Endothelial cell of umbilical vein (primary cell): ENCODE measurements around the gene SLC34A2.

Experiments
- EZH2 ChIP-seq: IDR thresholded peaks from 2 replicates; pipeline ENCODE4 v1.6.1; 2012; ENCODE audit warnings: borderline replicate concordance, low read depth, mild to moderate bottlenecking, moderate library complexity, low read length, inconsistent platforms; ENCODE audit not compliant: severe bottlenecking
- MYC ChIP-seq: IDR thresholded peaks from one replicate; pipeline ENCODE4 v1.6.1; 2011; ENCODE audit warnings: mild to moderate bottlenecking, low read depth, low read length
- POLR2A ChIP-seq: IDR thresholded peaks from 2 replicates; pipeline ENCODE4 v1.6.1; 2012; ENCODE audit warnings: low read depth, mild to moderate bottlenecking, control low read depth, low read length
- POLR2AphosphoS5 ChIP-seq: IDR thresholded peaks from 2 replicates; pipeline ENCODE4 v1.6.1; 2012; ENCODE audit warnings: low read depth, mild to moderate bottlenecking, control low read depth, low read length, moderate library complexity; ENCODE audit not compliant: insufficient read depth
- TF ChIP-seq, protein P1 (sequence below), 2 donors: IDR thresholded peaks; 1 replicate in 1 of 2; 2 replicates in 1 of 2; pipeline ENCODE4 v1.5.1; 2011; ENCODE audit warnings: low read length in 2 of 2, mild to moderate bottlenecking in 2 of 2, moderate library complexity in 2 of 2, control low read depth in 1 of 2, inconsistent platforms in 1 of 2, low read depth in 1 of 2; ENCODE audit not compliant: insufficient read depth in 1 of 2; ENCODE audit errors: extremely low read depth in 1 of 2
- TF ChIP-seq, protein P2 (sequence below): IDR thresholded peaks from 2 replicates; pipeline ENCODE4 v1.6.1; 2011; ENCODE audit not compliant: insufficient read depth, insufficient read length

DNA sequence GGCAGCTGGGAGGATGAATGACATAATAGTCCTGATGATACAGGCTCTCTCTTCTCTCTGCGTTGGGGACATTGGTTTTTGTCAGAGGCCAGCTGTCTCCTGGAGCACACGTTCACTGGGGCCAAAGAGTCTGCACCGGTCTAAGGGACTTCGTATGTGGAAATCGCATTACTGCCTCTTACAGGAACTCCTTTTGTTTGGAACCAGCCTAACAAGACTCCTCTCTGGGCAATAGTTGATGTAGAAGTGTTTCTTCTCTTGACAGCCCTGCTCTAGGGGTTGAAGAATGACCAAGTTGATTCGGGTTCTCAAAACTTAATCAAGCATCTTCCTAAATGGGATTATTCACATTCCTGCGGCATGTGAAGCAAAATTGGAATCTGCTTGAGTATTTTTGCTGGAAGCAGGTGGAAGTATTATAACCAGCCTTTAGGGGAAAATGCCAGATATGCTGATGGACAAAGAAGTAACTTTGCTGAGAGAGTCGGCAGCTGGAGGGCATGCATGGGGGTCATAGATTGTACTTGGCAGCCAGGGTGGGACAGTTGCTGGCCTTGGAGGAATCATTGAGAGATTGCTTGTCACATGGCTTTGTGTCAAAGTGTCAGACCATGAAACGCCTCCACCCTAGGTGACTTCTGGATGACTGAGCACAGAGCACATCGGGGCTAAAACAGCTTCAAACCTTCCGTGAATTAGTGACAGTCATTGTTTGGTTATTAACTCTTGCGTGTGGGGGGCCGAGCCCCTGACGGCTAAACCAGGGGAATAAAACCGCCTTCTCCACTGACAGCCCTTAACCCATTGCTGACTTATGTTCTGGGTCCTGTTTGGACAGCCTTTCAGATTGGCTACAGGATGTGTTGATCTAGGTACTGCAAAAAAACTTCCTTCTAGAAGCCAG lies 34.4 kb upstream of the SLC34A2 start:
- TF ChIP-seq, protein P1, sequence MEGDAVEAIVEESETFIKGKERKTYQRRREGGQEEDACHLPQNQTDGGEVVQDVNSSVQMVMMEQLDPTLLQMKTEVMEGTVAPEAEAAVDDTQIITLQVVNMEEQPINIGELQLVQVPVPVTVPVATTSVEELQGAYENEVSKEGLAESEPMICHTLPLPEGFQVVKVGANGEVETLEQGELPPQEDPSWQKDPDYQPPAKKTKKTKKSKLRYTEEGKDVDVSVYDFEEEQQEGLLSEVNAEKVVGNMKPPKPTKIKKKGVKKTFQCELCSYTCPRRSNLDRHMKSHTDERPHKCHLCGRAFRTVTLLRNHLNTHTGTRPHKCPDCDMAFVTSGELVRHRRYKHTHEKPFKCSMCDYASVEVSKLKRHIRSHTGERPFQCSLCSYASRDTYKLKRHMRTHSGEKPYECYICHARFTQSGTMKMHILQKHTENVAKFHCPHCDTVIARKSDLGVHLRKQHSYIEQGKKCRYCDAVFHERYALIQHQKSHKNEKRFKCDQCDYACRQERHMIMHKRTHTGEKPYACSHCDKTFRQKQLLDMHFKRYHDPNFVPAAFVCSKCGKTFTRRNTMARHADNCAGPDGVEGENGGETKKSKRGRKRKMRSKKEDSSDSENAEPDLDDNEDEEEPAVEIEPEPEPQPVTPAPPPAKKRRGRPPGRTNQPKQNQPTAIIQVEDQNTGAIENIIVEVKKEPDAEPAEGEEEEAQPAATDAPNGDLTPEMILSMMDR (IDR thresholded peaks at IDR 0.05; ENCODE audit: extremely low read depth in 1 of 2, insufficient read depth in 1 of 2, low read depth in 1 of 2, low read length in 2 of 2) = no peak
- no peak for TF ChIP-seq POLR2A
- no peak for TF ChIP-seq EZH2
- TF ChIP-seq, protein P2, sequence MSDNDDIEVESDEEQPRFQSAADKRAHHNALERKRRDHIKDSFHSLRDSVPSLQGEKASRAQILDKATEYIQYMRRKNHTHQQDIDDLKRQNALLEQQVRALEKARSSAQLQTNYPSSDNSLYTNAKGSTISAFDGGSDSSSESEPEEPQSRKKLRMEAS = no peak
- no peak for TF ChIP-seq POLR2AphosphoS5
- no peak for TF ChIP-seq MYC
